ENCODE data around the gene UTY.

UTY gene

GRCh38 chrY:13415556-13415955 lies 64.3 kb downstream of the UTY start:
- no peak for DNase-seq (ENCODE audit: low read depth in 2 of 2)

GRCh38 chrY:13398876-13399275 lies 81.0 kb downstream of the UTY start:
- DNase-seq (ENCODE audit: low read depth in 2 of 2), result no peak

- no peak for DNase-seq (ENCODE audit: low read depth in 2 of 2)
Measured at GRCh38 chrY:13381110-13381683, 98.6 kb downstream of the UTY start.

- no peak for DNase-seq (ENCODE audit: low read depth in 2 of 2)
Measured at GRCh38 chrY:13370868-13371800, 108.7 kb downstream of the UTY start.

GRCh38 chrY:13370245-13370644 lies 109.6 kb downstream of the UTY start:
- DNase-seq (ENCODE audit: low read depth in 2 of 2), result no peak

- no peak for DNase-seq (ENCODE audit: low read depth in 2 of 2)
Measured at GRCh38 chrY:13368513-13368845, 111.4 kb downstream of the UTY start.

- no peak for DNase-seq (ENCODE audit: low read depth in 2 of 2)
Measured at GRCh38 chrY:13363641-13364040, 116.2 kb downstream of the UTY start.

GRCh38 chrY:13362662-13363061 lies 117.2 kb downstream of the UTY start:
- DNase-seq (ENCODE audit: low read depth in 2 of 2), result no peak

- peak; percentile 19 to 35 for DNase-seq (ENCODE audit: low read depth in 2 of 2)
Measured at GRCh38 chrY:13361656-13362636, 117.9 kb downstream of the UTY start.

GRCh38 chrY:13351443-13351842 lies 128.4 kb downstream of the UTY start:
- no peak for DNase-seq (ENCODE audit: low read depth in 2 of 2)

- DNase-seq (ENCODE audit: low read depth in 2 of 2), result no peak
Measured at GRCh38 chrY:13347106-13347505, 132.7 kb downstream of the UTY start.

GRCh38 chrY:13345549-13345948 lies 134.3 kb downstream of the UTY start:
- no peak for DNase-seq (ENCODE audit: low read depth in 2 of 2)

GRCh38 chrY:13343307-13343946 lies 136.4 kb downstream of the UTY start:
- no peak for DNase-seq (ENCODE audit: low read depth in 2 of 2)

GRCh38 chrY:13339939-13340338 lies 139.9 kb downstream of the UTY start:
- DNase-seq (ENCODE audit: low read depth in 2 of 2), result no peak

- peak in 1 of 2 experiments; percentile 15 for DNase-seq (ENCODE audit: low read depth in 2 of 2)
Measured at GRCh38 chrY:13339381-13339780, 140.5 kb downstream of the UTY start.

GRCh38 chrY:13338711-13339110 lies 141.1 kb downstream of the UTY start:
- DNase-seq (ENCODE audit: low read depth in 2 of 2), result no peak

- DNase-seq (ENCODE audit: low read depth in 2 of 2), result no peak
Measured at GRCh38 chrY:13337934-13338333, 141.9 kb downstream of the UTY start.

GRCh38 chrY:13333791-13334190 lies 146.0 kb downstream of the UTY start:
- no peak for DNase-seq (ENCODE audit: low read depth in 2 of 2)

- no peak for DNase-seq (ENCODE audit: low read depth in 2 of 2)
Measured at GRCh38 chrY:13330651-13331050, 149.2 kb downstream of the UTY start.

- DNase-seq (ENCODE audit: low read depth in 2 of 2), result no peak
Measured at GRCh38 chrY:13312966-13313365, 166.9 kb downstream of the UTY start.

- DNase-seq (ENCODE audit: low read depth in 2 of 2), result no peak
Measured at GRCh38 chrY:13307959-13308358, 171.9 kb downstream of the UTY start.

- no peak for DNase-seq (ENCODE audit: low read depth in 2 of 2)
Measured at GRCh38 chrY:13300795-13301194, 179.0 kb downstream of the UTY start.
